ENCODE results near the gene CC2D2B. TPM values are rescaled to one million over a fixed set of nuclear protein-coding genes. Genes with fewer than 3 reads are reported as not detected.

The CC2D2B gene
- total RNA-seq, 1 experiment from 2014 or later = 0.20 TPM

DNA sequence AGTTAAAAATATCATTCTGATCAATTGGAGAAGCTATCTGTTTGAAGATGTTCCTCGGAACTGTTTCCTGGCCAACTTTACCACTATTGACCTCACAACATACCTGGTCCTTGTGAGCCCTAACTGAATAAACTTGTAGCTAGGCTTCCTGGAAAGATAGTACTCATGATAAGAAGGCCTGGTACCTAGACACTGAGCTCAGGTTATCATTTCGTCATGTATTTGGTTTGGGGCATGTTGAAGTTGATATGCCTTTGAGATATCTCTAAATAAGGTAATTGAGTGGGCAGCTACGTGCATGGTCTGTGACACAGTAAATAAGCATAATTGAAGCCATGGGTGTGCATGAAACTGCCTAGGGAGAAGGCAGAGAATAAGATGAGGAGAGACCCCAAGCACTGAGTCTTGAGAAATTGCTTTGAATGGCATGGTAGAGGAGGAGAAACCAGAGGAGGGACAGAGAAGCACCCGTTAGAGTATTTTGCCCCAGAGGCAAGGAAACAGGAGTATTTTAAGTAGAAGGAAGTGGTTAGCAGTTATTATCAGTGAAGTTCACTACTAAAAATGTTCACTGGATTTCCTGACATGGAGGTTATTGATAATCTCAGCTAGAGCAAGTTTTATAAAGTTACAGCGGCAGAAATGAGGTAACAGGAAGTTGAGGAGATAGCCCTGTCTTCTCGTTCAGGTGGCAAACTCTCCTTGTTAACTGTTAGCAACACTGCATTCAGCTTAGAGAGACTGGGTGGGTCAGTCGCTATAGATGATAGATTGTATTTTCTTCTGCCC is 55.6 kb downstream of the CC2D2B start:
- Mint-ChIP-seq H3K27me3 (ENCODE audit: low read depth) (peaks cover 3% of the 10 kb centered on the region; the same call in 1 of the 2 replicates), H3K4me1 (no peaks in the 10 kb centered on the region), H3K36me3 (peaks cover 3% of the 10 kb centered on the region), H3K4me3 (no peak overlapping the region), H3K9me3 (peaks cover 10% of the 10 kb centered on the region), H3K27ac (no peak overlapping the region)
- DNase-seq (ENCODE audit: low spot score) (no peak), ATAC-seq (no peak)
- TF ChIP-seq ZNF423 (CRISPR knock-in tag; IDR thresholded peaks at IDR 0.05) (no peak), ZNF263 (CRISPR knock-in tag; IDR thresholded peaks at IDR 0.05; ENCODE audit: low read depth) (no peak), ZNF232 (CRISPR knock-in tag; IDR thresholded peaks at IDR 0.05) (no peak), PRRX2 (CRISPR knock-in tag; IDR thresholded peaks at IDR 0.05) (no peak), JAZF1 (CRISPR knock-in tag; IDR thresholded peaks at IDR 0.05) (no peak), GTF2I (CRISPR knock-in tag; conservative IDR thresholded peaks at IDR 0.05) (no peak), TCF7 (CRISPR knock-in tag; IDR thresholded peaks at IDR 0.05; ENCODE audit: low read depth) (no peak)
- TF ChIP-seq, protein P1, sequence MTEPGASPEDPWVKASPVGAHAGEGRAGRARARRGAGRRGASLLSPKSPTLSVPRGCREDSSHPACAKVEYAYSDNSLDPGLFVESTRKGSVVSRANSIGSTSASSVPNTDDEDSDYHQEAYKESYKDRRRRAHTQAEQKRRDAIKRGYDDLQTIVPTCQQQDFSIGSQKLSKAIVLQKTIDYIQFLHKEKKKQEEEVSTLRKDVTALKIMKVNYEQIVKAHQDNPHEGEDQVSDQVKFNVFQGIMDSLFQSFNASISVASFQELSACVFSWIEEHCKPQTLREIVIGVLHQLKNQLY (CRISPR knock-in tag; IDR thresholded peaks at IDR 0.05) = no peak
- ChIA-PET CTCF (interaction anchor here (0.6 kb wide), 1 partner anchor 592 kb away, joined by 4 read pairs; no protein-coding TSS in a partner anchor), POLR2A (no interaction called here)

DNA sequence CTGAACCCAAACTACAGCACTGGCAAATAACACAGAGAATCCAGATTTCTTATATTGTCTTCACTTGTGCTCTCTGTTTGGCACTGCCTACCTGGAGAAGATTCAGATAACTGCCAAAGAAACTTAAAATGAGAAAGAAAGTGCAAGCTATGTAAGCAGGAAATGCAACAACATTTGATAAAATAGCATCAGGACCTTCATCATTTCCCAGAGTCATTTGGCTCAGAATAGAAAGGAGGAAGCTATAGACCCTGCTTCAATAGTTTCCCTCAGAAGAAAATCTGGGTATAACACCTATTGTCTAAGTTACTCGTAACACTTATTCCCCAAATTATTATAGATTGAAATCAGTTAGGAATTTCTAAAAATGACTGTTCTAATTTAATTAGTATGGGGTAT is 56.2 kb downstream of the CC2D2B start:
- Mint-ChIP-seq H3K27me3 (ENCODE audit: low read depth) (no peaks in the 10 kb centered on the region), H3K9me3 (peaks cover 4% of the 10 kb centered on the region), H3K27ac (no peak overlapping the region), H3K36me3 (no peaks in the 10 kb centered on the region), H3K4me1 (no peaks in the 10 kb centered on the region), H3K4me3 (no peak overlapping the region)
- DNase-seq (ENCODE audit: low spot score) (no peak), ATAC-seq (no peak)
- ChIA-PET POLR2A (no interaction called here), CTCF (no interaction called here)
- TF ChIP-seq ZNF416 (CRISPR knock-in tag; IDR thresholded peaks at IDR 0.05) = no peak
- TF ChIP-seq, protein P2, sequence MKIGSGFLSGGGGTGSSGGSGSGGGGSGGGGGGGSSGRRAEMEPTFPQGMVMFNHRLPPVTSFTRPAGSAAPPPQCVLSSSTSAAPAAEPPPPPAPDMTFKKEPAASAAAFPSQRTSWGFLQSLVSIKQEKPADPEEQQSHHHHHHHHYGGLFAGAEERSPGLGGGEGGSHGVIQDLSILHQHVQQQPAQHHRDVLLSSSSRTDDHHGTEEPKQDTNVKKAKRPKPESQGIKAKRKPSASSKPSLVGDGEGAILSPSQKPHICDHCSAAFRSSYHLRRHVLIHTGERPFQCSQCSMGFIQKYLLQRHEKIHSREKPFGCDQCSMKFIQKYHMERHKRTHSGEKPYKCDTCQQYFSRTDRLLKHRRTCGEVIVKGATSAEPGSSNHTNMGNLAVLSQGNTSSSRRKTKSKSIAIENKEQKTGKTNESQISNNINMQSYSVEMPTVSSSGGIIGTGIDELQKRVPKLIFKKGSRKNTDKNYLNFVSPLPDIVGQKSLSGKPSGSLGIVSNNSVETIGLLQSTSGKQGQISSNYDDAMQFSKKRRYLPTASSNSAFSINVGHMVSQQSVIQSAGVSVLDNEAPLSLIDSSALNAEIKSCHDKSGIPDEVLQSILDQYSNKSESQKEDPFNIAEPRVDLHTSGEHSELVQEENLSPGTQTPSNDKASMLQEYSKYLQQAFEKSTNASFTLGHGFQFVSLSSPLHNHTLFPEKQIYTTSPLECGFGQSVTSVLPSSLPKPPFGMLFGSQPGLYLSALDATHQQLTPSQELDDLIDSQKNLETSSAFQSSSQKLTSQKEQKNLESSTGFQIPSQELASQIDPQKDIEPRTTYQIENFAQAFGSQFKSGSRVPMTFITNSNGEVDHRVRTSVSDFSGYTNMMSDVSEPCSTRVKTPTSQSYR (CRISPR knock-in tag; IDR thresholded peaks at IDR 0.05) = no peak
- TF ChIP-seq GRHL2 (CRISPR knock-in tag; IDR thresholded peaks at IDR 0.05; ENCODE audit: insufficient replicate concordance, severe bottlenecking) = no peak
- TF ChIP-seq EMX1 (CRISPR knock-in tag; IDR thresholded peaks at IDR 0.05) = no peak
- no peak for TF ChIP-seq ZNF232 (CRISPR knock-in tag; IDR thresholded peaks at IDR 0.05)
- no peak for TF ChIP-seq TEAD1 (CRISPR knock-in tag; IDR thresholded peaks at IDR 0.05)
- TF ChIP-seq RELA (CRISPR knock-in tag; IDR thresholded peaks at IDR 0.05; ENCODE audit: borderline replicate concordance) = no peak
- TF ChIP-seq ZNF423 (CRISPR knock-in tag; IDR thresholded peaks at IDR 0.05) = no peak
- TF ChIP-seq, protein P3, sequence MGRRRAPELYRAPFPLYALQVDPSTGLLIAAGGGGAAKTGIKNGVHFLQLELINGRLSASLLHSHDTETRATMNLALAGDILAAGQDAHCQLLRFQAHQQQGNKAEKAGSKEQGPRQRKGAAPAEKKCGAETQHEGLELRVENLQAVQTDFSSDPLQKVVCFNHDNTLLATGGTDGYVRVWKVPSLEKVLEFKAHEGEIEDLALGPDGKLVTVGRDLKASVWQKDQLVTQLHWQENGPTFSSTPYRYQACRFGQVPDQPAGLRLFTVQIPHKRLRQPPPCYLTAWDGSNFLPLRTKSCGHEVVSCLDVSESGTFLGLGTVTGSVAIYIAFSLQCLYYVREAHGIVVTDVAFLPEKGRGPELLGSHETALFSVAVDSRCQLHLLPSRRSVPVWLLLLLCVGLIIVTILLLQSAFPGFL (CRISPR knock-in tag; IDR thresholded peaks at IDR 0.05; ENCODE audit: borderline replicate concordance) = no peak
- no peak for TF ChIP-seq CREM (CRISPR knock-in tag; IDR thresholded peaks at IDR 0.05)
- TF ChIP-seq MXD4 (CRISPR knock-in tag; IDR thresholded peaks at IDR 0.05; ENCODE audit: borderline replicate concordance) = no peak
- TF ChIP-seq KAT7 (CRISPR knock-in tag; IDR thresholded peaks at IDR 0.05; ENCODE audit: borderline replicate concordance) = no peak
- no peak for TF ChIP-seq JAZF1 (CRISPR knock-in tag; IDR thresholded peaks at IDR 0.05)
- TF ChIP-seq, protein P4, sequence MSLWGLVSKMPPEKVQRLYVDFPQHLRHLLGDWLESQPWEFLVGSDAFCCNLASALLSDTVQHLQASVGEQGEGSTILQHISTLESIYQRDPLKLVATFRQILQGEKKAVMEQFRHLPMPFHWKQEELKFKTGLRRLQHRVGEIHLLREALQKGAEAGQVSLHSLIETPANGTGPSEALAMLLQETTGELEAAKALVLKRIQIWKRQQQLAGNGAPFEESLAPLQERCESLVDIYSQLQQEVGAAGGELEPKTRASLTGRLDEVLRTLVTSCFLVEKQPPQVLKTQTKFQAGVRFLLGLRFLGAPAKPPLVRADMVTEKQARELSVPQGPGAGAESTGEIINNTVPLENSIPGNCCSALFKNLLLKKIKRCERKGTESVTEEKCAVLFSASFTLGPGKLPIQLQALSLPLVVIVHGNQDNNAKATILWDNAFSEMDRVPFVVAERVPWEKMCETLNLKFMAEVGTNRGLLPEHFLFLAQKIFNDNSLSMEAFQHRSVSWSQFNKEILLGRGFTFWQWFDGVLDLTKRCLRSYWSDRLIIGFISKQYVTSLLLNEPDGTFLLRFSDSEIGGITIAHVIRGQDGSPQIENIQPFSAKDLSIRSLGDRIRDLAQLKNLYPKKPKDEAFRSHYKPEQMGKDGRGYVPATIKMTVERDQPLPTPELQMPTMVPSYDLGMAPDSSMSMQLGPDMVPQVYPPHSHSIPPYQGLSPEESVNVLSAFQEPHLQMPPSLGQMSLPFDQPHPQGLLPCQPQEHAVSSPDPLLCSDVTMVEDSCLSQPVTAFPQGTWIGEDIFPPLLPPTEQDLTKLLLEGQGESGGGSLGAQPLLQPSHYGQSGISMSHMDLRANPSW (CRISPR knock-in tag; conservative IDR thresholded peaks at IDR 0.05; ENCODE audit: low read depth) = no peak

All from WTC11 (cell line).